ENCODE data around the gene NID2.

- no peak for TF ChIP-seq CTCF (IDR thresholded peaks at IDR 0.05; ENCODE audit: low read depth, low read length, poor library complexity, severe bottlenecking)
- no peak for TF ChIP-seq EZH2phosphoT487 (IDR thresholded peaks at IDR 0.05; ENCODE audit: borderline replicate concordance, low read length)
Observed at GRCh38 chr14:52018970-52019369, 49.9 kb downstream of the NID2 start.

Measured in DOHH2 (cell line).